Liver (tissue), 3 donors: ENCODE data around the gene MAPK9.

Experiments used
- ATF3 ChIP-seq: IDR thresholded peaks from 2 replicates; pipeline ENCODE4 v1.6.1; 2016; ENCODE audit warnings: antibody characterized with exemption
- CTCF ChIP-seq: fragments of 150-350 bp; IDR thresholded peaks from 2 replicates; pipeline ENCODE4 v1.5.1; 2017; ENCODE audit warnings: improper control_type of control experiment, low read depth, low read length; ENCODE audit not compliant: missing input control
- EGR1 ChIP-seq, 2 donors: IDR thresholded peaks; 2 replicates each; pipeline ENCODE4 v1.6.1; 2016 to 2018; ENCODE audit warnings: antibody characterized with exemption in 2 of 2, low read depth in 2 of 2
- GABPA ChIP-seq, 2 donors: IDR thresholded peaks in 1 of 2; conservative IDR thresholded peaks in 1 of 2; 2 replicates each; pipeline ENCODE4 v1.6.1; 2016; ENCODE audit warnings: antibody characterized with exemption in 2 of 2, mild to moderate bottlenecking in 1 of 2, moderate library complexity in 1 of 2
- JUND ChIP-seq, 2 donors: IDR thresholded peaks; 2 replicates each; pipeline ENCODE4 v1.6.1; 2016; ENCODE audit warnings: antibody characterized with exemption in 2 of 2
- RAD21 ChIP-seq, 2 donors: IDR thresholded peaks; 2 replicates each; pipeline ENCODE4 v1.6.1; 2016; ENCODE audit warnings: antibody characterized with exemption in 2 of 2, mild to moderate bottlenecking in 2 of 2
- REST ChIP-seq: IDR thresholded peaks from 2 replicates; pipeline ENCODE4 v1.6.1; 2016; ENCODE audit warnings: antibody characterized with exemption, mild to moderate bottlenecking
- SP1 ChIP-seq: IDR thresholded peaks from 2 replicates; pipeline ENCODE4 v1.6.1; 2018; ENCODE audit warnings: antibody characterized with exemption, mild to moderate bottlenecking
- TAF1 ChIP-seq: conservative IDR thresholded peaks from 2 replicates; pipeline ENCODE4 v1.6.1; 2016; ENCODE audit warnings: antibody characterized with exemption, mild to moderate bottlenecking
- YY1 ChIP-seq: IDR thresholded peaks from 2 replicates; pipeline ENCODE4 v1.6.1; 2016; ENCODE audit warnings: antibody characterized with exemption, mild to moderate bottlenecking
- donor health status: healthy.
- donor health status: healthy.

- TF ChIP-seq RAD21 (IDR thresholded peaks at IDR 0.05) (no peak), YY1 (no peak), CTCF (no peak), GABPA (IDR thresholded peaks at IDR 0.05 in 1 of 2, conservative IDR thresholded peaks at IDR 0.05 in 1 of 2) (no peak), TAF1 (no peak), ATF3 (no peak), SP1 (no peak), REST (no peak), EGR1 (IDR thresholded peaks at IDR 0.05; ENCODE audit: low read depth in 2 of 2) (no peak), JUND (IDR thresholded peaks at IDR 0.05) (no peak)
Observed at GRCh38 chr5:180313677-180314505, 22.0 kb upstream of the MAPK9 start.
